Left cardiac atrium (tissue), 4 donors: ENCODE results near the gene MAP3K14. TPM values are rescaled to one million over a fixed set of nuclear protein-coding genes. Genes with fewer than 3 reads are reported as not detected.
A peak's percentile ranks its signal among the peaks of the same experiment; 100 is the strongest.
"Not testable (repeated sequence)": the region's sequence is repeated elsewhere in the genome, so short reads cannot be mapped to it uniquely, and the experiment has no call there.

Experiments
- ATAC-seq, 2 donors: fragments of 200-7000 bp; cut with Tn5 transposase; one replicate each; pipeline ENCODE4 v1.9.1; 2020; ENCODE audit warnings: mild to moderate bottlenecking in 2 of 2, moderate library complexity in 2 of 2
- DNase-seq: peaks from one replicate; pipeline ENCODE4 v3.0.0-alpha.2; 2020
- intact Hi-C, 2 donors: fragments of 100-400 bp; cut with DNase I; formaldehyde crosslinking; loops; one replicate each; pipeline versions ENCODE4 v1.14.1 to v1.15.1; 2022 to 2023
- total RNA-seq, 2 donors: library from RNA; stranded (reverse); fragmentation: NEBNext Ultra II Directional; extraction: Animal tissue kit (Norgen Biotek cat#: 25700); gene quantifications; one replicate each; pipeline ENCODE4 v1.2.1, GENCODE V29; 2021
- donor health status: DM: no; HTN: yes; CAD: no.
- donor health status: DM: no; HTN: yes; CAD: no; lungs with severe emphysema.
- donor health status: DM: yes; HTN: yes; CAD: no.
- donor health status: Dilated cardiomyopathy.

The MAP3K14 gene
- total RNA-seq, 2 donors from 2014 or later = 13.4 to 13.5 TPM

- DNase-seq = no peak
- intact Hi-C loops = no loop called here
- ATAC-seq = no peak
Measured at GRCh38 chr17:45308016-45308365, 8.8 kb downstream of the MAP3K14 start.

GRCh38 chr17:45307290-45308015, 9.4 kb downstream of the MAP3K14 start:
- ATAC-seq (peak; percentile 17 to 57), DNase-seq (no peak)
- intact Hi-C loops = no loop called here

- ATAC-seq = no peak
- intact Hi-C loops = no loop called here
Measured at GRCh38 chr17:45306623-45307022, 10.2 kb downstream of the MAP3K14 start.

GRCh38 chr17:45306094-45306493, 10.7 kb downstream of the MAP3K14 start:
- DNase-seq (no peak), ATAC-seq (no peak)
- intact Hi-C loops = no loop called here

More at GRCh38 chr17:45306623-45307022, 10.2 kb downstream of the MAP3K14 start:
- no peak for DNase-seq

GRCh38 chr17:45305530-45306087, 11.2 kb downstream of the MAP3K14 start:
- intact Hi-C loops = no loop called here
- ATAC-seq (peak in 1 of 2 donors; percentile 16), DNase-seq (no peak)

GRCh38 chr17:45302649-45303173, 14.1 kb downstream of the MAP3K14 start:
- intact Hi-C loops = no loop called here
- peak; percentile 44 to 58 for ATAC-seq
- DNase-seq = no peak

GRCh38 chr17:45302220-45302619, 14.6 kb downstream of the MAP3K14 start:
- ATAC-seq, DNase-seq, intact Hi-C loops: not testable (repeated sequence)

GRCh38 chr17:45301674-45302073, 15.1 kb downstream of the MAP3K14 start:
- DNase-seq (no peak), ATAC-seq (no peak)
- intact Hi-C loops = no loop called here

- DNase-seq (no peak), ATAC-seq (no peak)
- intact Hi-C loops = no loop called here
Measured at GRCh38 chr17:45300060-45300751, 16.6 kb downstream of the MAP3K14 start.

- intact Hi-C loops = no loop called here
- DNase-seq = no peak
- peak; percentile 30 to 36 for ATAC-seq
Measured at GRCh38 chr17:45299361-45299760, 17.5 kb downstream of the MAP3K14 start.

- ATAC-seq (no peak), DNase-seq (no peak)
- intact Hi-C loops = no loop called here
Measured at GRCh38 chr17:45298546-45299285, 18.1 kb downstream of the MAP3K14 start.

GRCh38 chr17:45296833-45297124, 20.0 kb downstream of the MAP3K14 start:
- ATAC-seq = no peak
- no peak for DNase-seq
- intact Hi-C loops = no loop called here

- ATAC-seq (no peak), DNase-seq (peak; percentile 52)
- intact Hi-C loops = no loop called here
Measured at GRCh38 chr17:45296003-45296832, 20.6 kb downstream of the MAP3K14 start.

- ATAC-seq (peak; percentile 55 to 62), DNase-seq (no peak)
- intact Hi-C loops = no loop called here
Measured at GRCh38 chr17:45294506-45294905, 22.3 kb downstream of the MAP3K14 start.

- DNase-seq = peak; percentile 90
- peak; percentile 66 to 84 for ATAC-seq
- intact Hi-C loops = no loop called here
Measured at GRCh38 chr17:45293413-45294211, 23.2 kb downstream of the MAP3K14 start.

- intact Hi-C loops = no loop called here
- no peak for DNase-seq
- ATAC-seq = no peak
Measured at GRCh38 chr17:45292696-45293412, 24.0 kb downstream of the MAP3K14 start.

- ATAC-seq (no peak), DNase-seq (no peak)
- intact Hi-C loops = no loop called here
Measured at GRCh38 chr17:45291171-45291805, 25.5 kb downstream of the MAP3K14 start.
